AG04450 (cell line): ENCODE measurements around the gene MARS1. TPM values are rescaled to one million over a fixed set of nuclear protein-coding genes. Genes with fewer than 3 reads are reported as not detected.

ENCODE experiments used
- CTCF ChIA-PET: fragments of 300-600, 350-600 bp; formaldehyde crosslinking; extraction: SDS; loops from one replicate; lab custom pipeline; 2022; ENCODE audit warnings: antibody characterized with exemption, inconsistent platforms; lab: Charles Lee
- POLR2A ChIA-PET: fragments of 350-600 bp; formaldehyde crosslinking; extraction: SDS; loops from one replicate; lab custom pipeline; 2021; ENCODE audit warnings: antibody characterized with exemption, inconsistent platforms; lab: Yijun Ruan, JAX
- DNase-seq: peaks from one replicate; pipeline ENCODE4 v3.0.0-alpha.2; 2011; ENCODE audit warnings: low read depth, low spot score
- H3K27ac ChIP-seq: one replicate; pipeline ENCODE4 v1.5.1; 2012; ENCODE audit warnings: low read depth, low read length, control low read depth
- H3K27me3 ChIP-seq: one replicate; pipeline ENCODE4 v1.6.0; 2012; ENCODE audit warnings: low read length; ENCODE audit not compliant: control insufficient read depth, insufficient read depth
- H3K4me3 ChIP-seq: 2 replicates; pipeline ENCODE4 v1.5.1; 2011; ENCODE audit warnings: mild to moderate bottlenecking, low read depth, low read length, control low read depth
- H3K9me3 ChIP-seq: 2 replicates; pipeline ENCODE4 v1.5.1; 2012; ENCODE audit warnings: low read length; ENCODE audit not compliant: control insufficient read depth, insufficient read depth
- CTCF ChIP-seq: IDR thresholded peaks from 2 replicates; pipeline ENCODE4 v1.5.1; 2011; ENCODE audit warnings: low read depth, low read length, control low read depth, inconsistent platforms
- polyA plus RNA-seq: library from polyadenylated mRNA; depleted of rRNA; stranded (reverse); fragments of >200 nt; gene quantifications from 2 replicates; pipeline ENCODE4 v1.2.3, GENCODE V29; 2011

The MARS1 gene
- polyA plus RNA-seq, 1 experiment: 236 TPM

GRCh38 chr12:57467915-57468314, 20.0 kb upstream of the MARS1 start:
- CTCF ChIA-PET: interaction anchor here (3.2 kb wide), 1 partner anchor 9 kb away, joined by 14 read pairs; the partner anchor contains the start of gene GLI1
- Histone ChIP-seq H3K9me3 (no peaks in the 10 kb centered on the region), H3K27ac (no peak overlapping the region), H3K4me3 (no peak overlapping the region), H3K27me3 (peaks cover 5% of the 10 kb centered on the region)
- TF ChIP-seq CTCF: no peak
- no peak for DNase-seq
- POLR2A ChIA-PET: no interaction called here

- Histone ChIP-seq H3K27ac (no peak overlapping the region), H3K4me3 (no peak overlapping the region), H3K9me3 (no peaks in the 10 kb centered on the region), H3K27me3 (peaks cover 18% of the 10 kb centered on the region)
- DNase-seq: no peak
- CTCF ChIA-PET: interaction anchor here (1.0 to 3.2 kb wide), 3 partner anchors 11 to 17 kb away, joined by 3 to 14 read pairs (median 4); partner anchors contain the start of gene GLI1
- no peak for TF ChIP-seq CTCF
- POLR2A ChIA-PET: no interaction called here
Measured at GRCh38 chr12:57469296-57470164, 18.3 kb upstream of the MARS1 start.

GRCh38 chr12:57470286-57470969, 17.4 kb upstream of the MARS1 start:
- Histone ChIP-seq H3K27me3 (peaks cover 27% of the 10 kb centered on the region), H3K4me3 (no peak overlapping the region), H3K9me3 (no peaks in the 10 kb centered on the region), H3K27ac (no peak overlapping the region)
- POLR2A ChIA-PET: no interaction called here
- CTCF ChIA-PET: interaction anchor here (1.0 to 3.2 kb wide), 2 partner anchors 11 to 17 kb away, joined by 4 to 14 read pairs (median 5); partner anchors contain the start of gene GLI1
- no peak for TF ChIP-seq CTCF
- DNase-seq: no peak

GRCh38 chr12:57470970-57471656, 16.8 kb upstream of the MARS1 start:
- Histone ChIP-seq H3K4me3 (no peak overlapping the region), H3K27ac (no peak overlapping the region), H3K27me3 (peaks cover 33% of the 10 kb centered on the region), H3K9me3 (no peaks in the 10 kb centered on the region; the same call in 1 of the 2 replicates)
- no peak for TF ChIP-seq CTCF
- CTCF ChIA-PET: interaction anchor here (1.6 to 1.9 kb wide), 2 partner anchors 8 to 12 kb away, joined by 5 to 7 read pairs; partner anchors contain the start of gene GLI1
- no peak for DNase-seq
- POLR2A ChIA-PET: no interaction called here
